HCEC 1CT (cell line): Measurements from ENCODE around the gene PPP3CA.
"Not testable (repeated sequence)": the region's sequence is repeated elsewhere in the genome, so short reads cannot be mapped to it uniquely, and the experiment has no call there.

ENCODE experiments used
- DNase-seq: peaks from one replicate; pipeline ENCODE4 v3.0.0-alpha.2; 2017

Gene PPP3CA

GRCh38 chr4:101131058-101131457, 216.3 kb downstream of the PPP3CA start:
- DNase-seq = not testable (repeated sequence)

- not testable (repeated sequence) for DNase-seq
Observed at GRCh38 chr4:101128898-101129297, 218.4 kb downstream of the PPP3CA start.

- DNase-seq = no peak
Observed at GRCh38 chr4:101128473-101128872, 218.9 kb downstream of the PPP3CA start.

- DNase-seq = no peak
Observed at GRCh38 chr4:101127176-101127790, 220.0 kb downstream of the PPP3CA start.

GRCh38 chr4:101126059-101126458, 221.3 kb downstream of the PPP3CA start:
- peak; percentile 47 for DNase-seq

- DNase-seq = no peak
Observed at GRCh38 chr4:101125045-101125942, 222.0 kb downstream of the PPP3CA start.

- no peak for DNase-seq
Observed at GRCh38 chr4:101123231-101123630, 224.1 kb downstream of the PPP3CA start.

GRCh38 chr4:101122019-101122418, 225.3 kb downstream of the PPP3CA start:
- no peak for DNase-seq

- DNase-seq = no peak
Observed at GRCh38 chr4:101119141-101119540, 228.2 kb downstream of the PPP3CA start.

- DNase-seq = no peak
Observed at GRCh38 chr4:101118617-101119016, 228.7 kb downstream of the PPP3CA start.

- DNase-seq = no peak
Observed at GRCh38 chr4:101115887-101116286, 231.4 kb downstream of the PPP3CA start.

- DNase-seq = peak; percentile 3
Observed at GRCh38 chr4:101114936-101115372, 232.4 kb downstream of the PPP3CA start.

- DNase-seq = no peak
Observed at GRCh38 chr4:101104312-101105052, 242.8 kb downstream of the PPP3CA start.

- DNase-seq = no peak
Observed at GRCh38 chr4:101103381-101104142, 243.8 kb downstream of the PPP3CA start.

GRCh38 chr4:101102114-101102742, 245.1 kb downstream of the PPP3CA start:
- DNase-seq = peak; percentile 48

GRCh38 chr4:101101072-101101471, 246.3 kb downstream of the PPP3CA start:
- no peak for DNase-seq

GRCh38 chr4:101098666-101099400, 248.5 kb downstream of the PPP3CA start:
- DNase-seq = no peak

- DNase-seq = not testable (repeated sequence)
Observed at GRCh38 chr4:101092609-101093008, 254.7 kb downstream of the PPP3CA start.

GRCh38 chr4:101089168-101089567, 258.2 kb downstream of the PPP3CA start:
- no peak for DNase-seq

- DNase-seq = no peak
Observed at GRCh38 chr4:101086801-101087586, 260.3 kb downstream of the PPP3CA start.

GRCh38 chr4:101083131-101083530, 264.2 kb downstream of the PPP3CA start:
- no peak for DNase-seq
